K562 (cell line): Measurements from ENCODE around the gene ATAD2B.

Experiments
- BHLHE40 ChIP-seq: IDR thresholded peaks from 2 replicates; pipeline ENCODE4 v1.6.1; 2011; ENCODE audit warnings: low read length, improper control_type of control experiment
- CTCF ChIP-seq, 3 experiments: IDR thresholded peaks in 2 of 3; conservative IDR thresholded peaks in 1 of 3; 2 replicates each; pipeline ENCODE4 v1.5.1; 2011 to 2012; ENCODE audit warnings: low read length in 3 of 3, mild to moderate bottlenecking in 3 of 3, control low read depth in 2 of 3, improper control_type of control experiment in 1 of 3, inconsistent platforms in 1 of 3, low read depth in 1 of 3, mixed read lengths in 1 of 3, moderate library complexity in 1 of 3; ENCODE audit not compliant: insufficient read depth in 2 of 3
- E2F1 ChIP-seq: sonication (generic); formaldehyde crosslinking; IDR thresholded peaks from 2 replicates; pipeline ENCODE4 v1.8.1; 2023; ENCODE audit warnings: mild to moderate bottlenecking, missing genetic modification reagents, moderate library complexity
- EP300 ChIP-seq: IDR thresholded peaks from 2 replicates; pipeline ENCODE4 v1.6.1; 2012; ENCODE audit warnings: low read length, improper control_type of control experiment
- GABPA ChIP-seq: fragments of 200-800 bp; sonication (Bioruptor generic); conservative IDR thresholded peaks from 2 replicates; pipeline ENCODE4 v1.6.1; 2016; ENCODE audit warnings: low read depth, missing genetic modification characterization, missing compliant biosample characterization
- POLR2A ChIP-seq: fragments of 450-650 bp; conservative IDR thresholded peaks from 2 replicates; pipeline ENCODE4 v1.6.1; 2016
- POLR2AphosphoS5 ChIP-seq: IDR thresholded peaks from 2 replicates; pipeline ENCODE4 v1.6.1; 2011; ENCODE audit warnings: mild to moderate bottlenecking, low read depth, low read length, moderate library complexity; ENCODE audit not compliant: control insufficient read depth, insufficient read depth
- SAFB ChIP-seq: fragments of 200-400 bp; formaldehyde crosslinking; IDR thresholded peaks from 2 replicates; pipeline ENCODE4 v1.6.1; 2017; ENCODE audit warnings: low read depth, low read length, borderline replicate concordance
- SMARCB1 ChIP-seq: IDR thresholded peaks from 2 replicates; pipeline ENCODE4 v1.6.1; 2011; ENCODE audit warnings: improper control_type of control experiment, low read depth; ENCODE audit not compliant: insufficient read length
- SRF ChIP-seq, 2 experiments: fragments of 250-450, 450-650 bp in 1 of 2; sonication (Bioruptor Pico) in 1 of 2; sonication (generic) in 1 of 2; formaldehyde crosslinking; IDR thresholded peaks; 2 replicates each; pipeline versions ENCODE4 v1.5.0 to v1.5.1; 2020 to 2022; ENCODE audit warnings: mild to moderate bottlenecking in 1 of 2, missing genetic modification reagents in 1 of 2
- TAF1 ChIP-seq: IDR thresholded peaks from 2 replicates; pipeline ENCODE4 v1.6.1; 2011; ENCODE audit warnings: mild to moderate bottlenecking, low read length, moderate library complexity; ENCODE audit not compliant: insufficient read depth, control insufficient read depth, severe bottlenecking; ENCODE audit errors: extremely low read depth
- ZEB2 ChIP-seq: fragments of 450-650 bp; IDR thresholded peaks from 2 replicates; pipeline ENCODE4 v1.6.1; 2016
- ZNF274 ChIP-seq: IDR thresholded peaks from 2 replicates; pipeline ENCODE4 v1.6.1; 2011; ENCODE audit warnings: low read depth, mild to moderate bottlenecking, low read length, moderate library complexity, borderline replicate concordance
- ZNF778 ChIP-seq: fragments of 450-650 bp; formaldehyde crosslinking; IDR thresholded peaks from 2 replicates; pipeline ENCODE4 v1.4.0; 2020; ENCODE audit warnings: mild to moderate bottlenecking, moderate library complexity

DNA sequence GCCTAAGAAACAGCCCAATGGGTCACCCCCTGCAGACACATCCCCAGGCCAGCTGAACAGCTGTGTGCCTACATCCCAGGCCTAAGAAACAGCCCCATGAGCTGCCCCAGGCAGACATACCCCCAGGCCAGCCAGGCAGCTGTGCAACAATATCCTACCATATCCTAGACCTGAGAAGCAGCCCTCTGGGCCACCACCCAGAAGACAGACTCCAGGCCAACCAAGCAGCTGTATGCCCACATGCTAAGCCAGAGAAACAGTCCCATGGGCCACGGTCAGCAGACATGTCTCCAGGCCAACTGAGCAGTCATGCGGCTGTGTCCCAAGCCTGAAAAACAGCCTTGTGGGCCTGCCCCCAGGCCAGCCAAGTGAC is 205.5 kb downstream of the ATAD2B start:
- TF ChIP-seq POLR2A (no peak), ZNF274 (no peak), CTCF (IDR thresholded peaks at IDR 0.05 in 2 of 3, conservative IDR thresholded peaks at IDR 0.05 in 1 of 3; ENCODE audit: insufficient read depth in 2 of 3, low read depth in 1 of 3, low read length in 3 of 3) (no peak), ZNF778 (CRISPR knock-in tag) (no peak), SAFB (no peak), ZEB2 (no peak), SMARCB1 (no peak), EP300 (no peak), POLR2AphosphoS5 (no peak), GABPA (no peak), SRF (CRISPR knock-in tag; IDR thresholded peaks at IDR 0.05) (no peak), E2F1 (no peak), TAF1 (no peak), BHLHE40 (no peak)
